ENCODE measurements around the gene CFAP92.

Gene CFAP92

DNA sequence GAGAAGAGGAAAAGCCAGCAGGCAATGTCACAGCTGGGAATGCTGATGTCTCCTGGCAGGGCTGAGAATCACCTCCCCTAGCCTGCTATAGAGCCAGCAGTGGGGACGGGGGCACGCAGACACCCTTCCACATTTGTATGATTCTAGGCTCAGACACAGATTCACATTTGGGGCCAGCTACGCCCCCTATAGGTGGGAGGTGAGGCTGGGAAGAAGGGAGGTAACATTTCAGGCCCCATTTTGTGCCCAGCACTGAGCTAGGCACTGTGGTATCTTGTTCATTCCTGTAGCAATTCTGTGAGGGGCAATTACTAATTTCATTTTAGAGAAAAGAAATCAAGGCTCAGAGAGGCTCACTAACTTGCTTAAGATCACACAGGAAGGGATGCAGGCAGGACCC is 130.3 kb downstream of the CFAP92 start:
- no peak for TF ChIP-seq TCF4 (CRISPR knock-in tag; IDR thresholded peaks at IDR 0.05; ENCODE audit: borderline replicate concordance)
- no peak for ATAC-seq

DNA sequence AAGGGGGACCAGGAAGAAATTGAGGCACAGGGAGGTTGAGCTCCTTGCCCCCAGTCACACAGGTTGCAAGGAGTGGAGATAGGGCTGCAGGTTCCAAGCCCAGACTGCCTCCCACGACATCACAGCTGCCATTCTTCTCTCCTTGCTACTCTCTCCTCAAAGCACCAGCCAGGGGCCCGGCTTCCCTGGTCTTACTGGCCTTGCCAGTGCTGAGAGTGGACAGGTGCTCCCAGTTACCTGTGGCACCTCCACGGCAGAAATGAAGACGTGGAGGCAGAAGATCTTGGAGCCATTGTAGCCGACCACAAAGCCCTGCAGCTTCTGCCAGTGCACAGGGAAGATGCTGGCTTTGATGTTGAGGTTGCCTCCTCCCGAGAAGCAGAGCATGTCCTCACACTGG is 132.4 kb downstream of the CFAP92 start:
- no peak for TF ChIP-seq ESRRG (CRISPR knock-in tag; IDR thresholded peaks at IDR 0.05)
- TF ChIP-seq TOX (CRISPR knock-in tag; IDR thresholded peaks at IDR 0.05; ENCODE audit: borderline replicate concordance) = no peak
- TF ChIP-seq TCF4 (CRISPR knock-in tag; IDR thresholded peaks at IDR 0.05; ENCODE audit: borderline replicate concordance) = no peak
- no peak for TF ChIP-seq ZFP30 (CRISPR knock-in tag; IDR thresholded peaks at IDR 0.05)
- TF ChIP-seq, protein P1, sequence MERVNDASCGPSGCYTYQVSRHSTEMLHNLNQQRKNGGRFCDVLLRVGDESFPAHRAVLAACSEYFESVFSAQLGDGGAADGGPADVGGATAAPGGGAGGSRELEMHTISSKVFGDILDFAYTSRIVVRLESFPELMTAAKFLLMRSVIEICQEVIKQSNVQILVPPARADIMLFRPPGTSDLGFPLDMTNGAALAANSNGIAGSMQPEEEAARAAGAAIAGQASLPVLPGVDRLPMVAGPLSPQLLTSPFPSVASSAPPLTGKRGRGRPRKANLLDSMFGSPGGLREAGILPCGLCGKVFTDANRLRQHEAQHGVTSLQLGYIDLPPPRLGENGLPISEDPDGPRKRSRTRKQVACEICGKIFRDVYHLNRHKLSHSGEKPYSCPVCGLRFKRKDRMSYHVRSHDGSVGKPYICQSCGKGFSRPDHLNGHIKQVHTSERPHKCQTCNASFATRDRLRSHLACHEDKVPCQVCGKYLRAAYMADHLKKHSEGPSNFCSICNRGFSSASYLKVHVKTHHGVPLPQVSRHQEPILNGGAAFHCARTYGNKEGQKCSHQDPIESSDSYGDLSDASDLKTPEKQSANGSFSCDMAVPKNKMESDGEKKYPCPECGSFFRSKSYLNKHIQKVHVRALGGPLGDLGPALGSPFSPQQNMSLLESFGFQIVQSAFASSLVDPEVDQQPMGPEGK (CRISPR knock-in tag; IDR thresholded peaks at IDR 0.05; ENCODE audit: borderline replicate concordance) = no peak
- TF ChIP-seq, protein P2, sequence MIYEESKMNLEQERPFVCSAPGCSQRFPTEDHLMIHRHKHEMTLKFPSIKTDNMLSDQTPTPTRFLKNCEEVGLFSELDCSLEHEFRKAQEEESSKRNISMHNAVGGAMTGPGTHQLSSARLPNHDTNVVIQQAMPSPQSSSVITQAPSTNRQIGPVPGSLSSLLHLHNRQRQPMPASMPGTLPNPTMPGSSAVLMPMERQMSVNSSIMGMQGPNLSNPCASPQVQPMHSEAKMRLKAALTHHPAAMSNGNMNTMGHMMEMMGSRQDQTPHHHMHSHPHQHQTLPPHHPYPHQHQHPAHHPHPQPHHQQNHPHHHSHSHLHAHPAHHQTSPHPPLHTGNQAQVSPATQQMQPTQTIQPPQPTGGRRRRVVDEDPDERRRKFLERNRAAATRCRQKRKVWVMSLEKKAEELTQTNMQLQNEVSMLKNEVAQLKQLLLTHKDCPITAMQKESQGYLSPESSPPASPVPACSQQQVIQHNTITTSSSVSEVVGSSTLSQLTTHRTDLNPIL (CRISPR knock-in tag; IDR thresholded peaks at IDR 0.05; ENCODE audit: low read depth) = no peak
- TF ChIP-seq, protein P3, sequence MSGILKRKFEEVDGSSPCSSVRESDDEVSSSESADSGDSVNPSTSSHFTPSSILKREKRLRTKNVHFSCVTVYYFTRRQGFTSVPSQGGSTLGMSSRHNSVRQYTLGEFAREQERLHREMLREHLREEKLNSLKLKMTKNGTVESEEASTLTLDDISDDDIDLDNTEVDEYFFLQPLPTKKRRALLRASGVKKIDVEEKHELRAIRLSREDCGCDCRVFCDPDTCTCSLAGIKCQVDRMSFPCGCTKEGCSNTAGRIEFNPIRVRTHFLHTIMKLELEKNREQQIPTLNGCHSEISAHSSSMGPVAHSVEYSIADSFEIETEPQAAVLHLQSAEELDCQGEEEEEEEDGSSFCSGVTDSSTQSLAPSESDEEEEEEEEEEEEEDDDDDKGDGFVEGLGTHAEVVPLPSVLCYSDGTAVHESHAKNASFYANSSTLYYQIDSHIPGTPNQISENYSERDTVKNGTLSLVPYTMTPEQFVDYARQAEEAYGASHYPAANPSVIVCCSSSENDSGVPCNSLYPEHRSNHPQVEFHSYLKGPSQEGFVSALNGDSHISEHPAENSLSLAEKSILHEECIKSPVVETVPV (CRISPR knock-in tag; IDR thresholded peaks at IDR 0.05) = no peak
- no peak for TF ChIP-seq ISL1 (CRISPR knock-in tag; IDR thresholded peaks at IDR 0.05)
- TF ChIP-seq ZFP3 (CRISPR knock-in tag; IDR thresholded peaks at IDR 0.05) = no peak
- TF ChIP-seq ARNTL (CRISPR knock-in tag; IDR thresholded peaks at IDR 0.05; ENCODE audit: borderline replicate concordance, low read depth) = no peak
- TF ChIP-seq, protein P4, sequence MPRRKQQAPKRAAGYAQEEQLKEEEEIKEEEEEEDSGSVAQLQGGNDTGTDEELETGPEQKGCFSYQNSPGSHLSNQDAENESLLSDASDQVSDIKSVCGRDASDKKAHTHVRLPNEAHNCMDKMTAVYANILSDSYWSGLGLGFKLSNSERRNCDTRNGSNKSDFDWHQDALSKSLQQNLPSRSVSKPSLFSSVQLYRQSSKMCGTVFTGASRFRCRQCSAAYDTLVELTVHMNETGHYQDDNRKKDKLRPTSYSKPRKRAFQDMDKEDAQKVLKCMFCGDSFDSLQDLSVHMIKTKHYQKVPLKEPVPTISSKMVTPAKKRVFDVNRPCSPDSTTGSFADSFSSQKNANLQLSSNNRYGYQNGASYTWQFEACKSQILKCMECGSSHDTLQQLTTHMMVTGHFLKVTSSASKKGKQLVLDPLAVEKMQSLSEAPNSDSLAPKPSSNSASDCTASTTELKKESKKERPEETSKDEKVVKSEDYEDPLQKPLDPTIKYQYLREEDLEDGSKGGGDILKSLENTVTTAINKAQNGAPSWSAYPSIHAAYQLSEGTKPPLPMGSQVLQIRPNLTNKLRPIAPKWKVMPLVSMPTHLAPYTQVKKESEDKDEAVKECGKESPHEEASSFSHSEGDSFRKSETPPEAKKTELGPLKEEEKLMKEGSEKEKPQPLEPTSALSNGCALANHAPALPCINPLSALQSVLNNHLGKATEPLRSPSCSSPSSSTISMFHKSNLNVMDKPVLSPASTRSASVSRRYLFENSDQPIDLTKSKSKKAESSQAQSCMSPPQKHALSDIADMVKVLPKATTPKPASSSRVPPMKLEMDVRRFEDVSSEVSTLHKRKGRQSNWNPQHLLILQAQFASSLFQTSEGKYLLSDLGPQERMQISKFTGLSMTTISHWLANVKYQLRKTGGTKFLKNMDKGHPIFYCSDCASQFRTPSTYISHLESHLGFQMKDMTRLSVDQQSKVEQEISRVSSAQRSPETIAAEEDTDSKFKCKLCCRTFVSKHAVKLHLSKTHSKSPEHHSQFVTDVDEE (CRISPR knock-in tag; IDR thresholded peaks at IDR 0.05) = no peak
- no peak for TF ChIP-seq OSR1 (CRISPR knock-in tag; IDR thresholded peaks at IDR 0.05)
- TF ChIP-seq ZC3H10 (CRISPR knock-in tag; IDR thresholded peaks at IDR 0.05) = no peak
- TF ChIP-seq SNAI2 (CRISPR knock-in tag; IDR thresholded peaks at IDR 0.05) = no peak
- TF ChIP-seq GLIS3 (CRISPR knock-in tag; IDR thresholded peaks at IDR 0.05) = no peak
- TF ChIP-seq, protein P5, sequence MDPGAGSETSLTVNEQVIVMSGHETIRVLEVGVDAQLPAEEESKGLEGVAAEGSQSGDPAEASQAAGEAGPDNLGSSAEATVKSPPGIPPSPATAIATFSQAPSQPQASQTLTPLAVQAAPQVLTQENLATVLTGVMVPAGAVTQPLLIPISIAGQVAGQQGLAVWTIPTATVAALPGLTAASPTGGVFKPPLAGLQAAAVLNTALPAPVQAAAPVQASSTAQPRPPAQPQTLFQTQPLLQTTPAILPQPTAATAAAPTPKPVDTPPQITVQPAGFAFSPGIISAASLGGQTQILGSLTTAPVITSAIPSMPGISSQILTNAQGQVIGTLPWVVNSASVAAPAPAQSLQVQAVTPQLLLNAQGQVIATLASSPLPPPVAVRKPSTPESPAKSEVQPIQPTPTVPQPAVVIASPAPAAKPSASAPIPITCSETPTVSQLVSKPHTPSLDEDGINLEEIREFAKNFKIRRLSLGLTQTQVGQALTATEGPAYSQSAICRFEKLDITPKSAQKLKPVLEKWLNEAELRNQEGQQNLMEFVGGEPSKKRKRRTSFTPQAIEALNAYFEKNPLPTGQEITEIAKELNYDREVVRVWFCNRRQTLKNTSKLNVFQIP (CRISPR knock-in tag; IDR thresholded peaks at IDR 0.05; ENCODE audit: borderline replicate concordance, low read depth) = no peak
- no peak for TF ChIP-seq ZNF8 (CRISPR knock-in tag; IDR thresholded peaks at IDR 0.05)
- no peak for TF ChIP-seq RARB (CRISPR knock-in tag; IDR thresholded peaks at IDR 0.05)
- no peak for ATAC-seq
